Right cardiac atrium (tissue), 5 donors: ENCODE results near the gene CASK. TPM values are rescaled to one million over a fixed set of nuclear protein-coding genes. Genes with fewer than 3 reads are reported as not detected.
"Not testable (repeated sequence)": the region's sequence is repeated elsewhere in the genome, so short reads cannot be mapped to it uniquely, and the experiment has no call there.

Experiments used
- ATAC-seq, 2 donors: fragments of 200-7000 bp; cut with Tn5 transposase; one replicate each; pipeline versions ENCODE4 v1.8.0 to v1.9.1; 2020; ENCODE audit warnings: moderate library complexity in 2 of 2, mild to moderate bottlenecking in 1 of 2
- DNase-seq, 3 donors: peaks; one replicate each; pipeline ENCODE4 v3.0.0-alpha.2; 2020
- H3K27ac ChIP-seq: one replicate; pipeline ENCODE4 v1.5.1; 2013; ENCODE audit warnings: mild to moderate bottlenecking, low read length, control low read depth, moderate library complexity
- H3K27me3 ChIP-seq: one replicate; pipeline ENCODE4 v1.6.1; 2013; ENCODE audit not compliant: control insufficient read depth, insufficient read depth
- H3K4me1 ChIP-seq: one replicate; pipeline ENCODE4 v1.6.1; 2013; ENCODE audit warnings: low read length; ENCODE audit not compliant: control insufficient read depth, insufficient read depth
- H3K4me3 ChIP-seq: one replicate; pipeline ENCODE4 v1.5.1; 2013; ENCODE audit warnings: low read length, control low read depth
- H3K9me3 ChIP-seq: one replicate; pipeline ENCODE4 v1.6.1; 2013; ENCODE audit warnings: low read length; ENCODE audit not compliant: control insufficient read depth
- WGBS: extraction: QIAGEN DNeasy Blood & Tissue Kit; methylation state at CpG from one replicate; pipeline ENCODE4 v1.1.7; 2013; 5-methylcytosine and 5-hydroxymethylcytosine counted together
- intact Hi-C, 4 donors: fragments of 100-400 bp; cut with DNase I; formaldehyde crosslinking; loops; one replicate each; pipeline versions ENCODE4 v1.11.0 to v1.14.0; 2022 to 2023
- polyA plus RNA-seq: library from polyadenylated mRNA; stranded (reverse); fragments of 200-250 nt; gene quantifications from one replicate; pipeline ENCODE4 v1.2.3, GENCODE V29; 2013
- total RNA-seq, 4 donors: library from RNA; stranded (reverse); fragmentation: NEBNext Ultra II Directional; extraction: Animal tissue kit (Norgen Biotek cat#: 25700); gene quantifications; one replicate each; pipeline ENCODE4 v1.2.1, GENCODE V29; 2021
- donor health status: healthy with polysubstance abuse.
- donor health status: DM: no; HTN: yes; CAD: no.
- donor health status: DM: no; HTN: no; CAD: no.
- donor health status: DM: no; HTN: yes; CAD: no; lungs with severe emphysema.
- donor health status: DM: yes; HTN: yes; CAD: no.

The CASK gene
- total and polyA plus RNA-seq, 5 donors = 3.3 to 17.5 (median 16.8) TPM

DNA sequence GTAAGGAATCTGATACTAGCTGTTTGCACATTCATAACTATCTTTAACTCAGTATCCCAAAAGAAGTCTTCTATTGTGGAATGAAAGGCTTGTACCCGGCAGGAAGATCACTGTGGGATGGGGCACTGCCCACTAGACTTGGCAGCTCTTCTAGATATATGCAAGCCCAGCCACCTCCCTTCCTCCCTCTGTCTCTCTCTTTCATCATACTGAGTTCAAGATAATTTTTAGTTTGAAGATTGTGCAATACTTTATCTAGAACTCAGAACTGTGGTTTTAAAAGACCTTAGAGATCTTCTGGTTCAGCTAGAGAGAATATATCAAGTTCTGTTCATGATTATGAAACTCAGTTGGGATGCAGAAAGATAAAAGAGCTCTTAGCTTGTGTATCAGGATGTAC lies 257.1 kb downstream of the CASK start:
- intact Hi-C loops = no loop called here
- DNase-seq (no peak), ATAC-seq (peak; percentile 39 to 57)
- Histone ChIP-seq H3K27me3 (no peaks in the 10 kb centered on the region), H3K9me3 (no peaks in the 10 kb centered on the region), H3K4me3 (no peak overlapping the region), H3K4me1 (peaks cover 2% of the 10 kb centered on the region), H3K27ac (no peak overlapping the region)
- WGBS = 14% methylated on average over 1 of the region's 1 CpG

GRCh38 chrX:41665686-41666085 lies 257.7 kb downstream of the CASK start:
- H3K27ac ChIP-seq = no peak overlapping the region
- DNase-seq (no peak), ATAC-seq (peak in 1 of 2 donors; percentile 36)
- H3K4me3 ChIP-seq = no peak overlapping the region
- peaks cover 2% of the 10 kb centered on the region for H3K4me1 ChIP-seq
- H3K9me3 ChIP-seq = no peaks in the 10 kb centered on the region
- intact Hi-C loops = no loop called here
- 46% methylated on average over 2 of the region's 2 CpGs for WGBS
- H3K27me3 ChIP-seq = no peaks in the 10 kb centered on the region

DNA sequence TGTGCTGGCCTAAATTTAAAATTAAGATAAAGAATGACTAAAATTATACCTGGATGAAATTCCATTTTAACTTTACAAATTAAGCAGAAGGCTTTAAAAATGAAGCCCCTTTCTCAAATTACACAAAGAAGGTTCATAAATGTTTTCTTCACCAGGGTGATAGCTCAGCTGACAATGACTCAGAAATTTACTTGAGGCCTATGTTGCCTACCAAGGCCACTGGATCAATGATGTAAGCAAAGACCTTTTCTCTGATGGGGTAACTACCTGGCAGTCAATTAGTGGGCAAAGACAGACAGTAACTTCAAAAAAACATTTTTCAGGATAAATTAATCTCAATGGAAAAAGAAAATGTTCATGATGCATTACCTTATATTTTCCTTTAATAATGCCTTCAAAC lies 258.4 kb downstream of the CASK start:
- intact Hi-C loops = no loop called here
- no peak overlapping the region for H3K27ac ChIP-seq
- DNase-seq = no peak
- H3K27me3 ChIP-seq = no peaks in the 10 kb centered on the region
- no peak for ATAC-seq
- peaks cover 2% of the 10 kb centered on the region for H3K4me1 ChIP-seq
- H3K9me3 ChIP-seq = no peaks in the 10 kb centered on the region
- no peak overlapping the region for H3K4me3 ChIP-seq

DNA sequence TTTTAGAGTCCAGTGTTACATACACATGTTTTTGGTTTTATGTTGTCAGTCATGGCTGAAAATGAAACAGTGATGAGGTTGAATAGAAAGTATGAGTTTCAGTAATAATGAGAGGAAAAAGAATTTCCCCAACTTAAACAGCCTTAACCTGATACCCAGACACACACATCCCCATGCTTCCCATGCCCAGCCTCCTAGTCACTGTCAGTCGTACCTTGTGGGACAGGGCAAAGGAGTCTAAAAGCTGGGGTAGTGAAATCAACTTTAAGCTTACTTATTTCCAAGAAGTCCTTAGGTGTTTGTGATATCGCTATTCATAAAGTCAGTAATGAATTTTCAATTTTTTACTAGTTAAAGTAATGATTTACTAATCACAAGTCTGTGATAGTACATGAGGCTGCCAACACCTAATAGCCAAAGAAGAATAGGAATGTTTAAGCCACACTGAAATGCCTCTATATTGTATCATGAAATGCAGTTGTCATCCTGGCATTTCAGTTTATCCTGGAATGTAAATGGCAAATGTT lies 258.9 kb downstream of the CASK start:
- no peak for DNase-seq
- no peak overlapping the region for H3K27ac ChIP-seq
- 91% methylated on average over 2 of the region's 2 CpGs for WGBS

GRCh38 chrX:41661366-41662095 lies 261.8 kb downstream of the CASK start:
- H3K9me3 ChIP-seq = no peaks in the 10 kb centered on the region
- intact Hi-C loops = no loop called here
- no peaks in the 10 kb centered on the region for H3K27me3 ChIP-seq
- 94% methylated on average over 2 of the region's 2 CpGs for WGBS
- ATAC-seq = no peak
- DNase-seq = no peak
- H3K27ac ChIP-seq = no peak overlapping the region
- no peak overlapping the region for H3K4me3 ChIP-seq
- H3K4me1 ChIP-seq = no peaks in the 10 kb centered on the region

More for the DNA sequence above, 258.9 kb downstream of the CASK start:
- H3K9me3 ChIP-seq = no peaks in the 10 kb centered on the region
- H3K4me3 ChIP-seq = no peak overlapping the region
- intact Hi-C loops = no loop called here
- peaks cover 2% of the 10 kb centered on the region for H3K4me1 ChIP-seq
- no peak for ATAC-seq
- H3K27me3 ChIP-seq = no peaks in the 10 kb centered on the region

GRCh38 chrX:41655631-41656030 lies 267.7 kb downstream of the CASK start:
- H3K4me1 ChIP-seq = no peaks in the 10 kb centered on the region
- H3K27ac ChIP-seq = no peak overlapping the region
- 75% methylated on average over 4 of the region's 4 CpGs for WGBS
- DNase-seq = no peak
- H3K27me3 ChIP-seq = no peaks in the 10 kb centered on the region
- H3K9me3 ChIP-seq = no peaks in the 10 kb centered on the region
- intact Hi-C loops = no loop called here
- H3K4me3 ChIP-seq = no peak overlapping the region
- no peak for ATAC-seq

- Histone ChIP-seq H3K9me3 (no peaks in the 10 kb centered on the region), H3K4me3 (no peak overlapping the region), H3K4me1 (no peaks in the 10 kb centered on the region), H3K27me3 (no peaks in the 10 kb centered on the region), H3K27ac (no peak overlapping the region)
- WGBS = 88% methylated on average over 4 of the region's 4 CpGs
- no peak for DNase-seq
- ATAC-seq = no peak
- intact Hi-C loops = no loop called here
These were observed 268.3 kb downstream of the CASK start for GRCh38 chrX:41655101-41655500.

GRCh38 chrX:41653125-41653524 lies 270.2 kb downstream of the CASK start:
- Histone ChIP-seq H3K4me3 (no peak overlapping the region), H3K9me3 (no peaks in the 10 kb centered on the region), H3K27me3 (no peaks in the 10 kb centered on the region), H3K4me1 (no peaks in the 10 kb centered on the region), H3K27ac (no peak overlapping the region)
- intact Hi-C loops = no loop called here
- DNase-seq = no peak
- WGBS = 97% methylated on average over 4 of the region's 4 CpGs
- no peak for ATAC-seq

DNA sequence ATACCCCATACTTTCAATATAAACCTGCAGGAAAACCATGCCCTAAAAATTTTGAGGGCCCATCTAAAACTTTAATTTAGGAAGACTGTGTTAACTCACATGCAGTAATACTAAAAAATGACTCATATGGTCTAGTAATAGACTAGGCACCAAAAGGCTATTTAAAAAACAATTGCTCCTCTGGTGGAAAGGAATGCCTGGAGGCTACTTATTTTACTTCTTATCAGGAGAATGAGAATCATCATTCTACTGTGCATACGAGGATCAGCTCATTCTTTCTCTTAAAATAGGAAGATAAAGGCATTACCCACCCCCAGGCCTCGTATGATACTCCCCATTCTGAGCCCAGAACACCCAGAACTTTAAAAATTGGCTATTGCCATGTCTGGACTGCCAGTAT lies 277.2 kb downstream of the CASK start:
- H3K27me3 ChIP-seq, DNase-seq, intact Hi-C loops, H3K4me3 ChIP-seq, H3K4me1 ChIP-seq, ATAC-seq, H3K27ac ChIP-seq, H3K9me3 ChIP-seq: not testable (repeated sequence)
- WGBS = 74% methylated on average over 2 of the region's 2 CpGs

- Histone ChIP-seq H3K9me3 (no peaks in the 10 kb centered on the region), H3K27me3 (no peaks in the 10 kb centered on the region), H3K4me3 (no peak overlapping the region), H3K27ac (no peak overlapping the region), H3K4me1 (no peaks in the 10 kb centered on the region)
- no peak for DNase-seq
- WGBS = 13% methylated on average over 2 of the region's 2 CpGs
- intact Hi-C loops = no loop called here
- ATAC-seq = no peak
These were observed 289.1 kb downstream of the CASK start for GRCh38 chrX:41634284-41634683.

DNA sequence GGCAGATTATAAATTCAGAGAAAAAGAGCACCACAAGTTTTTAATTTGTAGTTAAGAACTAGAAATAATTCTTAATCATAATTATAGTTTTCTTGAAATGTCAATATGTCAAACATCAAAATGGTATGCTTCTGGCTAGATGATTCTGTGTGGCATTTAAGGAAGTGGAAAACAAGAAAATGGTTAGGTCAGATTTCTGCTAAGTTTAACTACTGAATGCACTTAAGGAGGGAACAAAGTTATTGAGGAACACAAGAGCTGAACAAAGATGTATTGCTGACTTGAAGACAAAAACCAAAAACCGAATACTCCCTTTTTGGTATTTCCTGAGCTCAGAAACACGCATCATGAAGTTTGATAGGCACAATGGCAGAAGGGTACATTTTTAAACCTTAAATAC lies 293.3 kb downstream of the CASK start:
- ATAC-seq (no peak), DNase-seq (no peak)
- Histone ChIP-seq H3K4me3 (no peak overlapping the region), H3K9me3 (no peaks in the 10 kb centered on the region), H3K27ac (no peak overlapping the region), H3K4me1 (no peaks in the 10 kb centered on the region), H3K27me3 (no peaks in the 10 kb centered on the region)
- intact Hi-C loops = no loop called here
- 91% methylated on average over 2 of the region's 2 CpGs for WGBS

- no peaks in the 10 kb centered on the region for H3K4me1 ChIP-seq
- H3K27ac ChIP-seq = no peak overlapping the region
- WGBS = 100% methylated on average over 1 of the region's 1 CpG
- H3K27me3 ChIP-seq = no peaks in the 10 kb centered on the region
- no peak for DNase-seq
- H3K4me3 ChIP-seq = no peak overlapping the region
- intact Hi-C loops = no loop called here
- no peaks in the 10 kb centered on the region for H3K9me3 ChIP-seq
- ATAC-seq = no peak
These were observed 293.8 kb downstream of the CASK start for GRCh38 chrX:41629539-41629938.
